Activated CD4-positive, alpha-beta memory T cell treated with anti-CD3 and anti-CD28 coated beads, Interleukin-2, amount 10 ng/mL, durations not matched to agents 7 days and 5 days (primary cell): Measurements from ENCODE around the gene FAM161B. TPM values are rescaled to one million over a fixed set of nuclear protein-coding genes. Genes with fewer than 3 reads are reported as not detected.

Source experiments
- CTCF ChIA-PET: fragments of 350-600 bp; sonication (Branson Sonifier 250); formaldehyde crosslinking; loops from one replicate; lab custom pipeline; 2021; ENCODE audit warnings: antibody characterized with exemption, inconsistent platforms; lab: Charles Lee
- POLR2A ChIA-PET: fragments of 350-600 bp; sonication (Branson Sonifier 250); formaldehyde crosslinking; loops from one replicate; lab custom pipeline; 2021; ENCODE audit warnings: antibody characterized with exemption; lab: Charles Lee
- DNase-seq: peaks from one replicate; pipeline ENCODE4 v3.0.0-alpha.2; 2020
- H3K27ac Mint-ChIP-seq: one replicate; pipeline ENCODE4 v1.8.0; 2021; ENCODE audit warnings: mild to moderate bottlenecking, mixed read lengths
- H3K27me3 Mint-ChIP-seq: one replicate; pipeline ENCODE4 v1.8.0; 2021; ENCODE audit warnings: mixed read lengths
- H3K36me3 Mint-ChIP-seq: one replicate; pipeline ENCODE4 v1.8.0; 2021; ENCODE audit warnings: low read depth, mixed read lengths
- H3K4me1 Mint-ChIP-seq: one replicate; pipeline ENCODE4 v1.8.0; 2021; ENCODE audit warnings: mixed read lengths
- H3K4me3 Mint-ChIP-seq: one replicate; pipeline ENCODE4 v1.8.0; 2021; ENCODE audit warnings: mild to moderate bottlenecking, mixed read lengths
- H3K9me3 Mint-ChIP-seq: one replicate; pipeline ENCODE4 v1.8.0; 2021; ENCODE audit warnings: mixed read lengths
- total RNA-seq, 2 experiments: library from RNA; stranded (reverse); gene quantifications; one replicate each; pipeline ENCODE4 v1.2.3, GENCODE V29; 2021

FAM161B gene
- total RNA-seq, 2 experiments from 2014 or later, result 1.8 to 2.1 TPM

DNA sequence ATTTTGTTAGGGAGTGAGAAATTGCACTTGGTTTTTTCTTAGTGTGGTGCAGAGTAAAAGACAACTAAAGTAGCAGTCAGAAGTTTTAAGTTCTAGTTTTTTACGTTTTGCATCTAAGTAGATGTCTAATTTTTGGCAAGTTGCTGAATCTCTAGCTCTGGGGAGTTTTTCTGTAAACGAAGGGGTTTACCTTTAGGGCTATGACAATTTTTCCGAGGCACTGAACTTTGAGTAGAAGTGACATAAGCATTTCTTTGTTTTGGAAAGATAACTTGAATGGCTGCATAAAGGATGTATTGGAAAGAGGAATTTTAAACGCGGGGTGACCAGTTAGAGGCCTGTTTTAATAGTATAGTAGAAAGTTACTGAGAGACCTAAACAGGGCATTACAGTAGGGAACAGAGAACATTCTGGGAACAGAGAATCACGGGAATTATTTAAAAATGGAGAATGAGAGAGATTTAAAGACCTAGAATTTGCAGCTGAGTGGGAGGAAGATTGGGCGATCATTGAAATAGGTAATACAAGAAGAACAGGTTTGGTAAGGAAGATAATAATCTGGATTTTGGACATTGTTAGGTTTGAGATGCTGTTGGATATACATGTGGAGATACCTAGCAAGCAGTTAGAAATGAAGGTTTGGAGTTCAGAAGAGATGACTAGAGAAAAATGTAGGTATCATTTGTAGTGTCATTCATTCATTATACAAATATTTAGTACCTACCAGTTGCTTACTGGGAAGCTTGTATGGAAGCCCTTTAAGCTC, 62.0 kb downstream of the FAM161B start:
- DNase-seq, result no peak
- Mint-ChIP-seq H3K27me3 (no peaks in the 10 kb centered on the region), H3K4me3 (peak overlapping the region; percentile 96), H3K36me3 (peaks cover 22% of the 10 kb centered on the region), H3K9me3 (no peaks in the 10 kb centered on the region), H3K27ac (peak overlapping the region; percentile 94), H3K4me1 (peaks cover 55% of the 10 kb centered on the region)
- ChIA-PET POLR2A (interaction anchor here (1.0 to 3.2 kb wide), 11 partner anchors 8 to 397 kb away, joined by 3 to 35 read pairs (median 6); partner anchors contain the start of genes PNMA1, PTGR2 and RIOX1), CTCF (interaction anchor here (1.1 to 1.5 kb wide), 2 partner anchors 36 to 128 kb away, joined by 3 to 4 read pairs; a partner anchor contains a TSS)

DNA sequence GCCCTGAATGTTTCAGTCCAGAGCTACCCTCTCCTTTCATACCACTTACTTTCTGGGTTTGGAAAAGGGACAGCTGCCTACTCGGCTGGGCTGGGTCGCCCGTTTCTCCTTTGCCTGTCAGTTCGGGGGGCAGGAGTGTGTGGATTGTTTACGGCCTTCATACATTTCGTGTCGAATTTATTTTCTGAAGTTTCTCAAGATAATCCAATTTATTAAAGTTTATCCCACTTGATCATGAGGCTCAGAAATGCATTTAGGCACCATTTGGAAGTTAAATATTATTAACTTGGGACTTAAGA, 62.6 kb downstream of the FAM161B start:
- CTCF ChIA-PET, result interaction anchor here (1.1 to 1.7 kb wide), 2 partner anchors 35 to 101 kb away, joined by 3 to 4 read pairs; no protein-coding TSS in a partner anchor
- H3K9me3 Mint-ChIP-seq, result no peaks in the 10 kb centered on the region
- peak overlapping the region; percentile 94 for H3K27ac Mint-ChIP-seq
- POLR2A ChIA-PET, result interaction anchor here (0.8 to 3.2 kb wide), 18 partner anchors 9 to 396 kb away, joined by 3 to 35 read pairs (median 4); partner anchors contain the start of genes BBOF1, ENTPD5, PNMA1 and PTGR2
- peaks cover 22% of the 10 kb centered on the region for H3K36me3 Mint-ChIP-seq
- no peaks in the 10 kb centered on the region for H3K27me3 Mint-ChIP-seq
- no peak for DNase-seq
- peaks cover 55% of the 10 kb centered on the region for H3K4me1 Mint-ChIP-seq
- H3K4me3 Mint-ChIP-seq, result peak overlapping the region; percentile 96

DNA sequence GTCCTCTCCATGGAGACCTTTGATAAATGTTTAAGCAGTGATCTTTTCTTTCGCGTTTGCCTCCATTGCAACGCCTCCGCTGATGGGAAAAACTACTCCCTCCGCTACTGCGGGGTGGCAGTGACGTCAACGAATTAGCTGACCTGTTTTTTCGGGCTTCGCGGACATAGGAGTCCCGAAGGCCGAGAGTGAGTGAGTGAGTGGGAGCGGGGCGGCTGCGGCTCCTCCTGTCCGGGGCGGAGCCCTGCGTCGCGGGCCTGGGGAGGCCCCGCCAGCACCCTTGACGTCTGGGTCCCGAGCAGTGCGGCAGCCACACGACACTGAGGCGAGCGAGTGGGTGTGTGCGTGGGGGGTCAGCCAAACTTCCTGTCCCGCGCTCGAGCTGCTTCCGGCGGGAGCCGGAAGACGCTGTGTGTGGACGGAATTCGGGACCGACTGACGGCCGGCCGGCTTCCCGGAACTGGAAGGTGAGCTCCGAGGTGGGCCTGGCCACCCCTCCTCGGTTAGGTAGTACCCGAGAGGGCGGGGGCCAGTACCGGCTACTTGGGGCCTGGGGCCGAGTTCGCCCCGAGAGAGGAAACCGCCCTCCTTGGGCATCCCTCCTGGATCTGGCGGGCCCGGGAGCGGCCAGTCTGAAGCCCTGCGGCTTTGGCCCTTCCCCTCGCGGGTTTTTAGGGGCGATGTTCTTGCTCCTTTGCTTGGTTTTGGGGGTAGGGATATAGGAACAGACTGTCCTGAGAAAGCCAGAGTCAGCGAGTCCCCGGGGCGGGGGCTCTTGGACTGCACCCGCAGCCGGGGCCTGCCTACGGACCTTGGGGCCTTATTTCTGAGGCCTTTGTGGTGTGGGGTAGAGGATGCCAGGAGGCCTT, 63.2 kb downstream of the FAM161B start, which contains the start of gene ZNF410:
Gene ZNF410, plus strand, starts transcription at position 411 of the 869 bp plus-strand sequence. CDS start 5,317 bp downstream, outside the sequence.
- Mint-ChIP-seq H3K4me3 (peak within 1 kb of the TSS; percentile 96), H3K9me3 (no peaks in the 10 kb centered on the region), H3K27me3 (no peaks in the 10 kb centered on the region), H3K36me3 (peaks cover 17% of the 10 kb centered on the region), H3K27ac (peak within 1 kb of the TSS; percentile 94), H3K4me1 (peaks cover 51% of the 10 kb centered on the region)
- peak; percentile 88 for DNase-seq
- ChIA-PET CTCF (interaction anchor here (0.8 to 1.7 kb wide), 5 partner anchors 8 to 100 kb away, joined by 3 to 6 read pairs (median 3); partner anchors contain the start of genes COQ6 and FAM161B), POLR2A (interaction anchor here (0.7 to 3.2 kb wide), 27 partner anchors 10 to 396 kb away, joined by 3 to 35 read pairs (median 4); partner anchors contain the start of genes BBOF1, COQ6, ENTPD5 and FAM161B)

DNA sequence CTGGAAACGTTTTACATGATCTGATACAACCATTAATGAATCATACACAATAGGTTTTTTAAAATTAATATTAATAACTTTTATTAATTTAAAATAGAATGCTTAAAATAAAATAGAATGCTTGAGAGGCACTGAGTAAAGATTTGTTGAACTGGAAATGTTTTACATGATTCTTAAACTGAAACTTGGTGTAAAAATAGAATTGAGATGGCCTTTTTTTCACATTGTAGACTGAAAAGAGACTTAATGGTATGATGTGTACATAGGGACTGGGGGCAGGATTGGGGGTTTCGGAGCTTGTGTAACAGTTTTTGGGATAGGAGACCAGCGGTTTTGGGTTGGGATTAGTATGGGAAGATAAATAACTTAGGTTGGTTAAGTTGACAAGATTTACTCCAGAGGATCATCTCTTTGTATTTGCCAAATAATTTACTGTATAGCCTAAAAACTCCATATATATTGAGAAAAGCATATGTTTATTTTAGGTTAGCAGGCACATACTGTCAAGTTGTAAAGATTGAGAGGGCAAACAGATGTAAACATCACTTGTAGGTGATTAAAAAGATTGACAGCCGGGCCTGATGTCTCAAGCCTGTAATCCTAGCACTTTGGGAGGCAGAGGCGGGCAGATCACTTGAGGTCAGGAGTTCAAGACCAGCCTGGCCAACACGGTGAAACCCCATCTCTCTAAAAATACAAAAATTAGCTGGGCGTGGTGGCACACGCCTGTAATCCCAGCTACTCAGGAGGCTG, 65.3 kb downstream of the FAM161B start:
- Mint-ChIP-seq H3K36me3 (peaks cover 16% of the 10 kb centered on the region), H3K27me3 (no peaks in the 10 kb centered on the region), H3K4me1 (peaks cover 46% of the 10 kb centered on the region), H3K27ac (peak overlapping the region; percentile 94), H3K9me3 (no peaks in the 10 kb centered on the region), H3K4me3 (peak overlapping the region; percentile 96)
- CTCF ChIA-PET, result no interaction called here
- POLR2A ChIA-PET, result no interaction called here
- no peak for DNase-seq

Other genes with a start within 250 kb of the FAM161B start
- gene PNMA1, start 235.7 kb downstream of the FAM161B start, total RNA-seq, result 10 to 100 TPM; 28.2 to 30.0 TPM
- 1 to 10 TPM; 2.3 to 2.8 TPM for gene PTGR2, start 98.3 kb downstream of the FAM161B start, total RNA-seq
- gene ZNF410, start 63.2 kb downstream of the FAM161B start, total RNA-seq, result 10 to 100 TPM; 54.2 to 56.5 TPM
- gene COQ6, start 208 bp upstream of the FAM161B start, total RNA-seq, result 10 to 100 TPM; 13.2 to 15.5 TPM
- 10 to 100 TPM; 10.5 to 11.1 TPM for gene ENTPD5, start 69.2 kb upstream of the FAM161B start, total RNA-seq
- 1 to 10 TPM in 1 of 2 experiments, under 1 TPM in 1; 0.50 to 1.3 TPM for gene BBOF1, start 69.3 kb upstream of the FAM161B start, total RNA-seq
- gene ALDH6A1, start 134.4 kb upstream of the FAM161B start, total RNA-seq, result 10 to 100 TPM; 16.8 to 18.2 TPM
- gene LIN52, start 134.9 kb upstream of the FAM161B start, total RNA-seq, result 10 to 100 TPM; 14.5 to 17.6 TPM